ENCODE measurements around the gene CCDC3. TPM values are rescaled to one million over a fixed set of nuclear protein-coding genes. Genes with fewer than 3 reads are reported as not detected.

CCDC3 gene
- total and polyA plus RNA-seq, 4 donors: 2.2 to 12.3 (median 6.6) TPM

- TF ChIP-seq, protein P1, sequence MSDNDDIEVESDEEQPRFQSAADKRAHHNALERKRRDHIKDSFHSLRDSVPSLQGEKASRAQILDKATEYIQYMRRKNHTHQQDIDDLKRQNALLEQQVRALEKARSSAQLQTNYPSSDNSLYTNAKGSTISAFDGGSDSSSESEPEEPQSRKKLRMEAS (IDR thresholded peaks at IDR 0.05): no peak
- TF ChIP-seq, protein P2, sequence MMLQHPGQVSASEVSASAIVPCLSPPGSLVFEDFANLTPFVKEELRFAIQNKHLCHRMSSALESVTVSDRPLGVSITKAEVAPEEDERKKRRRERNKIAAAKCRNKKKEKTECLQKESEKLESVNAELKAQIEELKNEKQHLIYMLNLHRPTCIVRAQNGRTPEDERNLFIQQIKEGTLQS (IDR thresholded peaks at IDR 0.05): no peak
- TF ChIP-seq REST (IDR thresholded peaks at IDR 0.05): no peak
- no peak for TF ChIP-seq FOXA1 (IDR thresholded peaks at IDR 0.05)
- TF ChIP-seq HNF4A (conservative IDR thresholded peaks at IDR 0.05): no peak
- no peak for TF ChIP-seq SP1 (IDR thresholded peaks at IDR 0.05)
- TF ChIP-seq FOXA2 (IDR thresholded peaks at IDR 0.05): no peak
- TF ChIP-seq JUND (IDR thresholded peaks at IDR 0.05): no peak
- TF ChIP-seq CTCF (IDR thresholded peaks at IDR 0.05; ENCODE audit: low read depth, low read length, missing input control): no peak
- no peak for TF ChIP-seq RAD21 (IDR thresholded peaks at IDR 0.05)
- peaks cover 0 to 5% (median 2%) of the 10 kb centered on the region in 4 donors for H3K27me3 ChIP-seq (ENCODE audit: control insufficient read depth in 4 of 4, insufficient read depth in 4 of 4, low read length in 3 of 4)
Measured at GRCh38 chr10:13003004-13003403, 1.5 kb upstream of the CCDC3 start.

DNA sequence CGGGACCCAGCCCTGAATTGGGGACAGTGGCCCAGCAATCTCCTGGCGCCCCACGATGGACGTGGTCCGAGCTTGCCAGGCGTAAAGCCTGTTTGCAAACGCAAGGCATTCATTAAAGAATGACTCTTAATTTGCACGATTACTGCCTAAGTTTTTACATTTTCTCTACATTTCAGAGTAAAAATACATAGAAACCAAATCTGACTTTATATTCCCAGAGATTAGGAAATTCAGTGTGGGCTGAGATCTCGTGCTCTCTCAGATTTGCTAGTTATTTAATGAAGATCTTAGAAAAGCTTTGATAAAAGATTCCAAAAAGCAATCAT is 337 bp upstream of the CCDC3 start:
- Histone ChIP-seq H3K9ac (ENCODE audit: low read depth in 1 of 2, low read length in 2 of 2) (no peak overlapping the region), H3K27me3 (ENCODE audit: control insufficient read depth in 4 of 4, insufficient read depth in 4 of 4, low read length in 3 of 4) (peaks cover 0 to 5% (median 1%) of the 10 kb centered on the region in 4 donors), H3K4me1 (ENCODE audit: control insufficient read depth in 4 of 4, insufficient read depth in 4 of 4, low read length in 3 of 4) (peaks cover 0 to 16% (median 4%) of the 10 kb centered on the region in 4 donors), H3K36me3 (ENCODE audit: control insufficient read depth in 4 of 4, insufficient read depth in 3 of 4, low read depth in 1 of 4, low read length in 3 of 4) (no peaks in the 10 kb centered on the region), H3K9me3 (ENCODE audit: control insufficient read depth in 4 of 4, low read length in 3 of 4) (peaks cover 0 to 3% (median 0%) of the 10 kb centered on the region in 4 donors), H3K4me3 (ENCODE audit: low read depth in 1 of 3, low read length in 3 of 3) (peak overlapping the region in 2 of 3 donors; percentile 29 to 61), H3K27ac (ENCODE audit: low read depth in 1 of 2, low read length in 2 of 2) (no peak overlapping the region)
- DNase-seq (ENCODE audit: low spot score): no peak
- TF ChIP-seq TAF1 (conservative IDR thresholded peaks at IDR 0.05) (no peak), CTCF (IDR thresholded peaks at IDR 0.05; ENCODE audit: low read depth, low read length, missing input control) (no peak), NR2F2 (IDR thresholded peaks at IDR 0.05) (no peak), FOXA1 (IDR thresholded peaks at IDR 0.05) (no peak), YY1 (IDR thresholded peaks at IDR 0.05) (no peak), RAD21 (IDR thresholded peaks at IDR 0.05) (no peak), HNF4G (IDR thresholded peaks at IDR 0.05) (no peak), REST (IDR thresholded peaks at IDR 0.05) (no peak), SP1 (IDR thresholded peaks at IDR 0.05) (no peak), FOXA2 (IDR thresholded peaks at IDR 0.05) (no peak), GABPA (IDR thresholded peaks at IDR 0.05 in 1 of 2, conservative IDR thresholded peaks at IDR 0.05 in 1 of 2) (no peak)
- 9% methylated on average over 9 of the region's 9 CpGs for WGBS

More at GRCh38 chr10:13003004-13003403, 1.5 kb upstream of the CCDC3 start:
- Histone ChIP-seq H3K4me3 (ENCODE audit: low read depth in 1 of 3, low read length in 3 of 3) (no peak overlapping the region), H3K36me3 (ENCODE audit: control insufficient read depth in 4 of 4, insufficient read depth in 3 of 4, low read depth in 1 of 4, low read length in 3 of 4) (no peaks in the 10 kb centered on the region), H3K9me3 (ENCODE audit: control insufficient read depth in 4 of 4, low read length in 3 of 4) (peaks cover 0 to 3% (median 0%) of the 10 kb centered on the region in 4 donors), H3K27ac (ENCODE audit: low read depth in 1 of 2, low read length in 2 of 2) (no peak overlapping the region), H3K9ac (ENCODE audit: low read depth in 1 of 2, low read length in 2 of 2) (no peak overlapping the region), H3K4me1 (ENCODE audit: control insufficient read depth in 4 of 4, insufficient read depth in 4 of 4, low read length in 3 of 4) (peaks cover 0 to 16% (median 4%) of the 10 kb centered on the region in 4 donors)
- DNase-seq (ENCODE audit: low spot score): no peak

All from liver (tissue), 9 donors.